AG09309 (cell line): ENCODE results near the gene TOM1.

Experiments
- DNase-seq: peaks from one replicate; pipeline ENCODE4 v3.0.0-alpha.2; 2010; ENCODE audit warnings: low read depth
- H3K4me3 ChIP-seq: 2 replicates; pipeline ENCODE4 v1.5.1; 2011; ENCODE audit warnings: mild to moderate bottlenecking, low read depth, low read length, moderate library complexity; ENCODE audit not compliant: control insufficient read depth
- CTCF ChIP-seq: IDR thresholded peaks from 2 replicates; pipeline ENCODE4 v1.5.1; 2011; ENCODE audit warnings: mild to moderate bottlenecking, low read depth, low read length, inconsistent platforms; ENCODE audit not compliant: insufficient read depth, control insufficient read depth; ENCODE audit errors: missing control alignments

Gene TOM1

GRCh38 chr22:35335468-35335867 is 35.8 kb downstream of the TOM1 start:
- H3K4me3 ChIP-seq, result no peak overlapping the region
- TF ChIP-seq CTCF, result no peak
- no peak for DNase-seq

GRCh38 chr22:35335936-35336781 is 36.5 kb downstream of the TOM1 start:
- H3K4me3 ChIP-seq, result no peak overlapping the region
- no peak for TF ChIP-seq CTCF
- no peak for DNase-seq

GRCh38 chr22:35337932-35338331 is 38.2 kb downstream of the TOM1 start:
- H3K4me3 ChIP-seq, result no peak overlapping the region
- peak; percentile 4 for TF ChIP-seq CTCF
- DNase-seq, result no peak

- no peak for TF ChIP-seq CTCF
- no peak for DNase-seq
- no peak overlapping the region for H3K4me3 ChIP-seq
These were observed 41.6 kb downstream of the TOM1 start for GRCh38 chr22:35341090-35341874.

- DNase-seq, result no peak
- H3K4me3 ChIP-seq, result no peak overlapping the region
- TF ChIP-seq CTCF, result no peak
These were observed 42.7 kb downstream of the TOM1 start for GRCh38 chr22:35342390-35342789.

- H3K4me3 ChIP-seq, result no peak overlapping the region
- no peak for TF ChIP-seq CTCF
- DNase-seq, result no peak
These were observed 44.2 kb downstream of the TOM1 start for GRCh38 chr22:35343664-35344550.
